HCT116 (cell line): ENCODE measurements around the gene FAM78B. TPM values are rescaled to one million over a fixed set of nuclear protein-coding genes. Genes with fewer than 3 reads are reported as not detected.

ENCODE experiments used
- ATAC-seq: fragments of 200-7000 bp; cut with Tn5 transposase; 2 replicates; pipeline ENCODE4 v1.9.1; 2020; ENCODE audit warnings: mild to moderate bottlenecking, moderate library complexity
- BruUV-seq: library from RNA; stranded (reverse); fragments of 400-500 nt; replicated peaks from 2 replicates; lab custom pipeline; 2021; lab: Mats Ljungman, UMichigan
- CTCF ChIA-PET: fragments of 300-600 bp; sonication (Branson Sonifier 250); formaldehyde crosslinking; loops from one replicate; lab custom pipeline; 2021; ENCODE audit warnings: antibody characterized with exemption; lab: Charles Lee
- POLR2A ChIA-PET: fragments of 300-600, 350-600 bp; sonication (Branson Sonifier 250); formaldehyde crosslinking; loops from one replicate; lab custom pipeline; 2021; ENCODE audit warnings: antibody characterized with exemption; lab: Charles Lee
- RAD21 ChIA-PET, 2 experiments: fragments of 300-600 bp; sonication (Branson Sonifier 250); formaldehyde crosslinking; loops; one replicate each; lab custom pipeline; 2023; ENCODE audit warnings: low total read pairs in 2 of 2; ENCODE audit not compliant: uncharacterized antibody in 2 of 2, unreplicated experiment in 2 of 2, low non-redundant PET in 1 of 2; lab: Charles Lee
- DNase-seq: peaks from one replicate; pipeline ENCODE4 v3.0.0-alpha.2; 2010; ENCODE audit warnings: low read depth, low spot score
- H2AFZ ChIP-seq: fragments of 200-600 bp; shearing (Covaris generic), sonication (generic); 2 replicates; pipeline ENCODE4 v1.6.1; 2017; ENCODE audit warnings: low read depth, mixed run types, mixed read lengths, antibody characterized with exemption, low read length; ENCODE audit not compliant: poor library complexity, severe bottlenecking
- H3K27ac ChIP-seq: 2 replicates; pipeline ENCODE4 v1.5.1; 2012; ENCODE audit warnings: low read depth, low read length
- H3K27me3 ChIP-seq: fragments of 200-600 bp; sonication (generic); 2 replicates; pipeline ENCODE4 v1.6.1; 2016; ENCODE audit warnings: mixed run types, low read length, mixed read lengths; ENCODE audit not compliant: insufficient read depth
- H3K36me3 ChIP-seq, 2 experiments: fragments of 200-500 bp in 1 of 2; fragments of 200-600 bp in 1 of 2; sonication (Bioruptor generic) in 1 of 2; sonication (generic) in 1 of 2; 2 replicates each; pipeline versions ENCODE4 v1.5.1 to v1.6.1; 2014 to 2016; ENCODE audit warnings: low read length in 2 of 2, inconsistent platforms in 1 of 2, mixed read lengths in 1 of 2, mixed run types in 1 of 2; ENCODE audit not compliant: insufficient read depth in 2 of 2, control insufficient read depth in 1 of 2
- H3K4me1 ChIP-seq, 2 experiments: fragments of 200-600 bp in 1 of 2; sonication (generic) in 1 of 2; 2 replicates each; pipeline versions ENCODE4 v1.5.1 to v1.6.1; 2012 to 2017; ENCODE audit warnings: low read length in 2 of 2, inconsistent platforms in 1 of 2, mild to moderate bottlenecking in 1 of 2, mixed read lengths in 1 of 2, mixed run types in 1 of 2, moderate library complexity in 1 of 2; ENCODE audit not compliant: insufficient read depth in 2 of 2, control insufficient read depth in 1 of 2
- H3K4me2 ChIP-seq: fragments of 200-600 bp; sonication (generic); 2 replicates; pipeline ENCODE4 v1.6.1; 2017; ENCODE audit warnings: mixed run types, low read length, mixed read lengths
- H3K4me3 ChIP-seq, 2 experiments: fragments of 200-600 bp in 1 of 2; sonication (generic) in 1 of 2; replicated peaks in 1 of 2; 2 replicates each; pipeline ENCODE4 v1.5.1; 2011 to 2016; ENCODE audit warnings: low read length in 2 of 2, control low read depth in 1 of 2, low read depth in 1 of 2, mild to moderate bottlenecking in 1 of 2, mixed read lengths in 1 of 2, mixed run types in 1 of 2
- H3K79me2 ChIP-seq: fragments of 200-600 bp; sonication (generic); 2 replicates; pipeline ENCODE4 v1.6.1; 2017; ENCODE audit warnings: mild to moderate bottlenecking, mixed run types, low read length, moderate library complexity, mixed read lengths; ENCODE audit not compliant: insufficient read depth
- H3K9ac ChIP-seq: fragments of 200-600 bp; sonication (generic); 2 replicates; pipeline ENCODE4 v1.6.1; 2016; ENCODE audit warnings: low read length, mixed read lengths
- H3K9me2 ChIP-seq: fragments of 200-600 bp; sonication (generic), shearing (Covaris generic); 2 replicates; pipeline ENCODE4 v1.6.1; 2017; ENCODE audit warnings: mixed run types, mild to moderate bottlenecking, moderate library complexity; ENCODE audit not compliant: insufficient read depth
- H3K9me3 ChIP-seq, 2 experiments: fragments of 200-500 bp in 1 of 2; fragments of 200-600 bp in 1 of 2; sonication (Bioruptor generic) in 1 of 2; sonication (generic) in 1 of 2; 2 replicates each; pipeline ENCODE4 v1.6.1; 2014 to 2017; ENCODE audit warnings: low read length in 2 of 2, mixed read lengths in 2 of 2, inconsistent platforms in 1 of 2, low read depth in 1 of 2, mild to moderate bottlenecking in 1 of 2, mixed run types in 1 of 2, moderate library complexity in 1 of 2; ENCODE audit not compliant: control insufficient read depth in 1 of 2, insufficient read depth in 1 of 2
- H4K20me1 ChIP-seq: fragments of 200-600 bp; sonication (generic), shearing (Covaris generic); 2 replicates; pipeline ENCODE4 v1.6.1; 2017; ENCODE audit warnings: mixed run types, mild to moderate bottlenecking, moderate library complexity; ENCODE audit not compliant: insufficient read depth
- ATF3 ChIP-seq: IDR thresholded peaks from 2 replicates; pipeline ENCODE4 v1.6.1; 2012
- CBX3 ChIP-seq: IDR thresholded peaks from 2 replicates; pipeline ENCODE4 v1.6.1; 2012; ENCODE audit warnings: low read depth
- CEBPB ChIP-seq: IDR thresholded peaks from 2 replicates; pipeline ENCODE4 v1.6.1; 2012; ENCODE audit warnings: low read depth
- CTCF ChIP-seq, 3 experiments: fragments of 200-600 bp in 1 of 3; sonication (generic) in 1 of 3; IDR thresholded peaks in 2 of 3; conservative IDR thresholded peaks in 1 of 3; 2 replicates each; pipeline ENCODE4 v1.5.1; 2012 to 2017; ENCODE audit warnings: low read depth in 2 of 3, low read length in 2 of 3, antibody characterized with exemption in 1 of 3, borderline replicate concordance in 1 of 3, control low read depth in 1 of 3, mild to moderate bottlenecking in 1 of 3, mixed read lengths in 1 of 3, mixed run types in 1 of 3, moderate library complexity in 1 of 3; ENCODE audit not compliant: insufficient read depth in 1 of 3
- ELF1 ChIP-seq: IDR thresholded peaks from 2 replicates; pipeline ENCODE4 v1.6.1; 2012; ENCODE audit warnings: low read depth, borderline replicate concordance
- EZH2 ChIP-seq: fragments of 200-600 bp; sonication (generic); IDR thresholded peaks from 2 replicates; pipeline ENCODE4 v1.6.1; 2017; ENCODE audit warnings: antibody characterized with exemption, mixed run types
- FOSL1 ChIP-seq: IDR thresholded peaks from 2 replicates; pipeline ENCODE4 v1.6.1; 2012; ENCODE audit warnings: low read depth
- JUND ChIP-seq: IDR thresholded peaks from 2 replicates; pipeline ENCODE4 v1.6.1; 2012
- MAX ChIP-seq: IDR thresholded peaks from 2 replicates; pipeline ENCODE4 v1.6.1; 2012
- POLR2A ChIP-seq: IDR thresholded peaks from 2 replicates; pipeline ENCODE4 v1.7.0; 2011; ENCODE audit warnings: borderline replicate concordance; ENCODE audit not compliant: insufficient read depth, insufficient read length; ENCODE audit errors: extremely low read depth
- POLR2AphosphoS5 ChIP-seq: IDR thresholded peaks from 2 replicates; pipeline ENCODE4 v1.6.1; 2011; ENCODE audit warnings: mild to moderate bottlenecking, low read depth, low read length, moderate library complexity
- SIN3A ChIP-seq: IDR thresholded peaks from 2 replicates; pipeline ENCODE4 v1.6.1; 2012; ENCODE audit warnings: low read depth
- SP1 ChIP-seq: IDR thresholded peaks from 2 replicates; pipeline ENCODE4 v1.6.1; 2012; ENCODE audit warnings: low read depth
- SRF ChIP-seq: IDR thresholded peaks from 2 replicates; pipeline ENCODE4 v1.6.1; 2012; ENCODE audit warnings: low read depth
- TCF7L2 ChIP-seq: IDR thresholded peaks from 2 replicates; pipeline ENCODE4 v1.7.0; 2011; ENCODE audit warnings: borderline replicate concordance, inconsistent platforms; ENCODE audit not compliant: insufficient read depth, insufficient read length; ENCODE audit errors: extremely low read depth
- YY1 ChIP-seq: IDR thresholded peaks from 2 replicates; pipeline ENCODE4 v1.6.1; 2011; ENCODE audit warnings: low read length, low read depth, moderate library complexity, mild to moderate bottlenecking; ENCODE audit not compliant: insufficient replicate concordance; ENCODE audit errors: extremely low read depth
- ZBTB33 ChIP-seq: IDR thresholded peaks from 2 replicates; pipeline ENCODE4 v1.6.1; 2011; ENCODE audit warnings: mild to moderate bottlenecking, low read length, moderate library complexity; ENCODE audit not compliant: insufficient replicate concordance; ENCODE audit errors: extremely low read depth
- ZFX ChIP-seq: fragments of 450-650 bp; IDR thresholded peaks from 2 replicates; pipeline ENCODE4 v1.6.1; 2017
- intact Hi-C: fragments of 100-400 bp; cut with micrococcal nuclease; formaldehyde crosslinking; loops from 2 replicates; pipeline ENCODE4 v1.10.0; 2022
- total RNA-seq: library from RNA; stranded (reverse); gene quantifications from one replicate; pipeline ENCODE4 v1.2.1, GENCODE V29; 2021; ENCODE audit not compliant: unreplicated experiment

The FAM78B gene
- total RNA-seq, 1 experiment from 2014 or later, result 1.4 TPM

- peaks cover 0 to 28% of the 10 kb centered on the region in 2 experiments; a peak in 2 of 4 replicates for H3K4me1 ChIP-seq
- H4K20me1 ChIP-seq, result no peaks in the 10 kb centered on the region
- peaks cover 26% of the 10 kb centered on the region for H3K27me3 ChIP-seq
- H3K9ac ChIP-seq, result no peak overlapping the region
- no peaks in the 10 kb centered on the region for H3K9me2 ChIP-seq
- H3K9me3 ChIP-seq, result no peaks in the 10 kb centered on the region
- ChIA-PET RAD21 (no interaction called here), POLR2A (no interaction called here), CTCF (no interaction called here)
- H3K4me3 ChIP-seq, result no peak overlapping the region
- no peak for DNase-seq
- H3K36me3 ChIP-seq, result no peaks in the 10 kb centered on the region
- intact Hi-C loops, result loop anchor here (10.0 kb wide), 1 partner anchor 250 kb away; no protein-coding TSS in a partner anchor
- H2AFZ ChIP-seq, result no peak overlapping the region
- H3K27ac ChIP-seq, result no peak overlapping the region
- H3K4me2 ChIP-seq, result no peak overlapping the region
- BruUV-seq, result no TSS peak
- H3K79me2 ChIP-seq, result no peaks in the 10 kb centered on the region
- ATAC-seq, result no peak
- TF ChIP-seq ZFX (no peak), MAX (no peak), FOSL1 (no peak), SRF (no peak), SIN3A (no peak), CTCF (IDR thresholded peaks at IDR 0.05 in 2 of 3, conservative IDR thresholded peaks at IDR 0.05 in 1 of 3; ENCODE audit: borderline replicate concordance in 1 of 3, insufficient read depth in 1 of 3, low read depth in 2 of 3, low read length in 2 of 3) (no peak), POLR2AphosphoS5 (no peak), TCF7L2 (no peak), YY1 (no peak), ZBTB33 (no peak), CBX3 (no peak), SP1 (no peak), EZH2 (no peak), POLR2A (no peak), CEBPB (no peak), ELF1 (no peak), ATF3 (no peak), JUND (no peak)
Measured at GRCh38 chr1:166175032-166175431, 8.2 kb upstream of the FAM78B start.
